IPS-20b (cell line): Measurements from ENCODE around the gene VTA1.
"Not testable (repeated sequence)": the region's sequence is repeated elsewhere in the genome, so short reads cannot be mapped to it uniquely, and the experiment has no call there.

Experiments used
- H3K27ac ChIP-seq: one replicate; pipeline ENCODE4 v1.5.1; 2013; ENCODE audit warnings: low read length
- H3K27me3 ChIP-seq: 2 replicates; pipeline ENCODE4 v1.6.1; 2013; ENCODE audit warnings: mild to moderate bottlenecking, low read length, inconsistent platforms; ENCODE audit not compliant: insufficient read depth
- H3K36me3 ChIP-seq: 2 replicates; pipeline ENCODE4 v1.6.1; 2013; ENCODE audit warnings: low read depth, mild to moderate bottlenecking, inconsistent platforms, low read length, moderate library complexity; ENCODE audit not compliant: insufficient read depth
- H3K4me1 ChIP-seq: 2 replicates; pipeline ENCODE4 v1.6.1; 2013; ENCODE audit warnings: mild to moderate bottlenecking, control low read depth, inconsistent platforms, low read length, moderate library complexity; ENCODE audit not compliant: insufficient read depth
- H3K4me3 ChIP-seq: 2 replicates; pipeline ENCODE4 v1.5.1; 2013; ENCODE audit warnings: mild to moderate bottlenecking, low read length, inconsistent platforms
- H3K9ac ChIP-seq: 2 replicates; pipeline ENCODE4 v1.6.1; 2013; ENCODE audit warnings: low read depth, mild to moderate bottlenecking, inconsistent platforms, low read length, moderate library complexity
- H3K9me3 ChIP-seq: 2 replicates; pipeline ENCODE4 v1.6.1; 2013; ENCODE audit warnings: mild to moderate bottlenecking, low read depth, low read length, inconsistent platforms; ENCODE audit not compliant: insufficient read depth

VTA1 gene

DNA sequence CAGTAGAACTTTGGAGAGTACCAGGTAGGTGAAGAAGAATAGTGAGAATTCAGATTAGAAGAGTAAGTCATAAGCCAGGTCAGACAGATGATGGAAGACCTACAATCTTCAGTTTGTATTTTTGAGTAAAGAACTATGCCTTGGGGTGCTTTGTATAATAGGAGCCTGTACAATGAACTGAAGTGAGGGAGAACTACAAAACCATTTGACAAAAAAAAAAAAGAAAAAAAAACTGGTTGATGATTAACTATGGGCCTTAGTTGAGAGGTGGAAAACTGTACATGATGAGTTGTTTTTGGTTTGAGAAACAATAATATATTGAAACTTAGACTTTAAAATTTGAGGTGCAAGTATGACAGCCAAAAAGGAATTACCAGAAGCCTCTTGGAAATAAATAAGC lies 25.7 kb downstream of the VTA1 start:
- Histone ChIP-seq H3K4me1 (no peaks in the 10 kb centered on the region), H3K36me3 (peaks cover 63% of the 10 kb centered on the region), H3K9ac (no peak overlapping the region), H3K27ac (no peak overlapping the region), H3K4me3 (no peak overlapping the region), H3K9me3 (no peaks in the 10 kb centered on the region), H3K27me3 (no peaks in the 10 kb centered on the region)

DNA sequence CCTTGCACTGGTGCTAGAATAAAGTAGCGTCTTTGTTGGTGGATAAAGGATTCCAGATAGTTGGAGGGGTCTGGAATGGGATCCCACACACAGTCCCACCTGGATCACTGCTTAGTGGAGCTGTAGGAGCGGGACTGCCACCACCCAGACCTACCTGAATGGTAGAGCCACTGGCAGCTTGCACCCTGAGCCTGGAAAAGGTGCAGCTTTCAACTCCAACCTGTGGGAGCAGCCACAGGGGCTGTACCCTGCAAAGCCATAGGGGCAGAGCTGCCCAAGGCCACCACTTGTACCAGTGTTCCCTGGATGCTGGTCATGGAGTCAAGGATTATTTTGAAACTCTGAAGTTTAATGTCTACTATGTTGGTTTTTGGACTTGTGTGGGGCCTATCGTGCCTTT lies 26.9 kb downstream of the VTA1 start:
- H3K27ac ChIP-seq: no peak overlapping the region
- H3K27me3 ChIP-seq: no peaks in the 10 kb centered on the region
- H3K4me1 ChIP-seq: no peaks in the 10 kb centered on the region
- no peaks in the 10 kb centered on the region for H3K9me3 ChIP-seq
- no peak overlapping the region for H3K9ac ChIP-seq
- peaks cover 61% of the 10 kb centered on the region for H3K36me3 ChIP-seq
- H3K4me3 ChIP-seq: no peak overlapping the region

DNA sequence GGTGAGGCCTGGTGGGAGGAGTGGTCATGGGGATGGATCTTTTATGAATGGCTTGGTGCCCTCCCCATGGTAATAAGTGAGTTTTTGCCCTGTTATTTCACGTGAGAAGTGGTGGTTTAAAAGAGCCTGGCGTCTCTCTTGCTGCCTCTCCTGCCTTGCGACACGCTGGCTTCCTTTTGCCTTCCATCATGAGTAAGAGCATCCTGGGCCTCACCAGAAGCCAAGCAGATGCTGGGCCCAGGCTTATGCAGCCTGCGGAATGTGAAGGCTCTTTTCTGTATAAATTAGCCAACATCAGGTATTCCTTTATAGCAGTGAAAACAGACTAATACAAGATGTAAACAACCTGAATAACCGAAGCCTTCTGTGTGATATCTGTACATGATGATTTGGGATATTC lies 27.6 kb downstream of the VTA1 start:
- peaks cover 53% of the 10 kb centered on the region for H3K36me3 ChIP-seq
- H3K27me3 ChIP-seq: no peaks in the 10 kb centered on the region
- no peak overlapping the region for H3K27ac ChIP-seq
- no peak overlapping the region for H3K4me3 ChIP-seq
- H3K9ac ChIP-seq: no peak overlapping the region
- H3K4me1 ChIP-seq: no peaks in the 10 kb centered on the region
- H3K9me3 ChIP-seq: no peaks in the 10 kb centered on the region

DNA sequence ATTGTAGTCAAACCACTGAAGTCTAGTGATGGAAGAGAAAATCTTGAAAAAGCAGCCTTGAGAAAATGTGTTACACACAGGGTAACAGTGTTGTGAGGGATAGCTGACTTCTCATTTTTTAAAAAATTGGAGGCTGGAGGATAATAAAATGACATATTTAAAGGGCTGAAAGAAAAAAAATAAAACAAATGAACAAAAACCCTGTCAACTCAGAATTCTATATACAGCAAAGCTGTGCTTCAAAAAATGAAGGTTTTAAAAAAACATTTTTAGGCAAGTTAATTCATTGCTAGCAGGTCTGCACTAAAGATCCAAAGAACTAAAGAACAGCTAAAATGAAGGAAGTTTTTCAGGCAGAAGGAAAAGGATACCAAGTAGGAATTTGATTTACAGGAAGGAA lies 31.1 kb downstream of the VTA1 start:
- Histone ChIP-seq H3K27me3 (no peaks in the 10 kb centered on the region), H3K36me3 (peaks cover 22% of the 10 kb centered on the region), H3K9me3 (no peaks in the 10 kb centered on the region), H3K4me1 (no peaks in the 10 kb centered on the region), H3K9ac (no peak overlapping the region), H3K4me3 (no peak overlapping the region), H3K27ac (no peak overlapping the region)

DNA sequence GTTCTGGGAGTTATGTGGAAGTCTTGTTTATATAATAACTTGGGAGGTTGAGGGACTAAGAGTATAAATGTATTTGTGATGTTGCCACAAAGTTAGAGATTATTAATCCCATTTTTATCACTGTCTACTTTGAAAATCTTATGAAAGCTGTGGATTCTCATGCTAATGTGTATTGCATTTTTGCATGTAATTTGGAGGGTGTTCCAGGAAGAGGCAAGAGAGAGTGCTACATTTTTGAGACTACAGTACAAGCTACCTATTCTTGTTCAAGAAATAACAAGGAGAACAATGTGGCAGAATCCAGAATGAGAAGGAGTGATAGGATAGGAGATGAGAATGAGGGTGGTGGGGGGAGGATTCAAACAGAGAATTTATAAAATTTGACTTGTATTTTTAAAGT lies 34.9 kb downstream of the VTA1 start:
- Histone ChIP-seq H3K27ac (no peak overlapping the region), H3K9ac (no peak overlapping the region), H3K4me3 (no peak overlapping the region), H3K4me1 (no peaks in the 10 kb centered on the region), H3K9me3 (no peaks in the 10 kb centered on the region), H3K27me3 (no peaks in the 10 kb centered on the region), H3K36me3 (peaks cover 8% of the 10 kb centered on the region)

DNA sequence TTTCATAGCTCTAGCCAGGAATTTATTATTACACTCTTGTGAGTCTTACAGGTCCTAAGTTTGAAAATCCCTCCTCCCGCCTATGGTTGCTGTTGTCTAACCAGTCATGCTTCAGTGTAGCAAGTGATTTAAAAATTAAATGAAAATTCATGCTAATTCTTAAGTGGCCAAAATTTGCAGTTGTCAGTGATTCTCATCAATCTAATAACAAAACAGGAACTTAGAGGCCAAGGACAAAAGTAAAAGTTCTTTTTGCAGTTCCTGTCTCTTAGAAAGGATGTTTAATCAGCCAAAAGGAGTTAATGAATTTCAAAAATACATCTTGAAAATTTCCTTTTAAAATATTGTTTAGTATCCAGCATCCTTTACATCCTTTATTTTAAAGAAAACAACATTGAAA lies 36.3 kb downstream of the VTA1 start:
- H3K9ac ChIP-seq: no peak overlapping the region
- H3K4me1 ChIP-seq: no peaks in the 10 kb centered on the region
- H3K36me3 ChIP-seq: no peaks in the 10 kb centered on the region
- H3K27ac ChIP-seq: no peak overlapping the region
- no peaks in the 10 kb centered on the region for H3K27me3 ChIP-seq
- H3K9me3 ChIP-seq: no peaks in the 10 kb centered on the region
- H3K4me3 ChIP-seq: no peak overlapping the region

DNA sequence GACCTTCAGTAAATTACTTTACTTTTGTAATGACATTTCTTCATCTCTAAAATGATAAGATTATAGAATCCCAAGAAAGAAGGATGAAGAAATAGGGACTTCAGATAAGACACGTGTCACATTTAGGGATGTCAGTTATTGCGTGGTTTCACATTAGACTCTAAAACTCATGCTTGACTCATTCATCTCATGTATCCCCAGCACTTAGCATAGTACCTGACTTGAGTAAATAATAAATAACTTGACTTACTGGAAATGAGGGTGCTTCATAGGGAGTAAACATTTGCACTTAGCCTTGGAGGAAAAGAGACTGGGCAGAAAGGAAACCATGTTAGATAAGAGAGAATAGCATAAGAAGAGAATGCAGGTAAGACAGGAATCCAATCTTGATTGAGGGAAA lies 37.2 kb downstream of the VTA1 start:
- Histone ChIP-seq H3K9me3 (no peaks in the 10 kb centered on the region), H3K4me3 (no peak overlapping the region), H3K27me3 (no peaks in the 10 kb centered on the region), H3K27ac (no peak overlapping the region), H3K4me1 (no peaks in the 10 kb centered on the region), H3K9ac (no peak overlapping the region), H3K36me3 (peaks cover 3% of the 10 kb centered on the region; the same call in 1 of the 2 replicates)

DNA sequence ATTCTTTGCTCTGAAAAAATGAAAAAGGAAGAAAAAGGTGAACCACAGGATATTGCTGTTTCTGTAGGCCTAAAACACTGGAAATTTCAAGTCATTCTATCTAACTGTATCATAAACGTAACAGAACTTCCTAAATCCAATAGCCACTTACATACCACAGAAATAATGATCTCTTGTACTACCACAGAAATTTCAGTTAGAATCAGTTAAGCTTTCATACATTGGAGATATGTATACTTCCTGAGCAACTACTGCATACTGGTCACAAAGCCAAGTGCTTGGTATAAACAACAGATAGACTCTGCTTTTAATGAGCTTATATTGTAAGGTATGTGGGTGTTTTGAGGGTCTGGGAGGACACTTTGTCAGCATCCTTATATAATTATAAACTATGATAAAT lies 38.6 kb downstream of the VTA1 start:
- Histone ChIP-seq H3K4me1 (no peaks in the 10 kb centered on the region), H3K36me3 (peaks cover 14% of the 10 kb centered on the region), H3K4me3 (no peak overlapping the region), H3K9ac (no peak overlapping the region), H3K27ac (no peak overlapping the region), H3K9me3 (no peaks in the 10 kb centered on the region), H3K27me3 (no peaks in the 10 kb centered on the region)

DNA sequence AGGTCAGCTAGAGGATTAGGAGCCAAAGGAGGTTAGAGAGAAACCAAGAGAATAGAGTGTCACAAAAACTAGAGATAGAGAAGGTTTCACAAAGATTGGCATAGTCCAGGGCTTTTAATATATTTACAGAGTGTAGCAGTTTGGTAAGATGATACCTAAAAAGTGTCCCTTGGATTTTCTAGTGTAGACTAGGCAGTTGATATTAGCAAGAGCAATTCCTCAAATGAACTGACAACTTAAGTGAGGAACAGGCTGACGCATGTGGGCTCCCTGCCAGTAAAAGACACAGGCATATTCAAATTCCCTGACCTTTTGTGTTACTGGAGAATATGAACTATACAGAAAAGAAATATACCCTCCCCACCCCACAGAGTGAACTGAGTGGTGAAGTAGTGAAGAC lies 40.1 kb downstream of the VTA1 start:
- Histone ChIP-seq H3K4me3 (no peak overlapping the region), H3K4me1 (no peaks in the 10 kb centered on the region), H3K9ac (no peak overlapping the region), H3K27me3 (no peaks in the 10 kb centered on the region), H3K36me3 (peaks cover 15% of the 10 kb centered on the region), H3K9me3 (no peaks in the 10 kb centered on the region), H3K27ac (no peak overlapping the region)

DNA sequence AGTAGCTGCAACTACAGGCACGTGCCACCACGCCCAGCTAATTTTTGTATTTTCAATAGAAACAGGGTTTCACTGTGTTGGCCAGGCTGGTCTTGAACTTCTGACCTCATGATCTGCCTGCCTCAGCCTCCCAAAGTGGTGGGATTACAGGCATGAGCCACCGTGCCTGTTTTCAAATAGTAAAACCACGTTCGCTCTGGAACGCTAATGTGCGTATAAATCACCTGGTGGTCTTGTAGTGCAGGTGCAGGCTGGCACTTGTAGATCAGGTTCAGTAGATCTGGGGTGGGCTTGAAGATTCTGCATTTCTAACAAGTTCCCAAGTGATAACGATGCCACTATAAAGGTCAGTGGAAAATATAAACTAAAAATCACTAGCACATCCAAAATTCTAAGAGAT lies 41.3 kb downstream of the VTA1 start:
- H3K4me1 ChIP-seq: not testable (repeated sequence)

DNA sequence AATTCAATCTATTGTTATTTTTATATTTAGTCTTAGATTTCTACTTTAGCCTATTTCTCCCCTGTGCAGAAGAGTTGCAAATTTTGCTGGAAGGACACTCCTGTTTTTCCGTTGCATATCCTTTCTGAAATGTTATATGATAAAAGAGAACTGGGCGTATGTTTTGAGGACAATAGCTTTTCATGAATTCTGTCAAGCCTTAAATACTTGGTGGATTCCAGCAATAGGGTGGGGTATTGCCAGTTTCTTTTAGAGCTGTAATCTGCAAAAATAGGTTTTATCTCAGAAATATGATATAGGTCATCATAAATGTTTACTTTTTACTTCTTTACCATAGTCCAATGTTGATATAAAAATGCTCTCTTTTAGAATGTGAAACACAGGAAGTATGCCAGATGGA lies 42.0 kb downstream of the VTA1 start:
- H3K36me3 ChIP-seq: peaks cover 19% of the 10 kb centered on the region
- H3K27ac ChIP-seq: no peak overlapping the region
- H3K4me1 ChIP-seq: no peaks in the 10 kb centered on the region
- H3K27me3 ChIP-seq: no peaks in the 10 kb centered on the region
- no peaks in the 10 kb centered on the region for H3K9me3 ChIP-seq
- no peak overlapping the region for H3K9ac ChIP-seq
- no peak overlapping the region for H3K4me3 ChIP-seq

More for the DNA sequence above, 41.3 kb downstream of the VTA1 start:
- not testable (repeated sequence) for H3K9ac ChIP-seq, H3K27me3 ChIP-seq, H3K27ac ChIP-seq, H3K4me3 ChIP-seq, H3K9me3 ChIP-seq
- peaks cover 19% of the 10 kb centered on the region for H3K36me3 ChIP-seq

DNA sequence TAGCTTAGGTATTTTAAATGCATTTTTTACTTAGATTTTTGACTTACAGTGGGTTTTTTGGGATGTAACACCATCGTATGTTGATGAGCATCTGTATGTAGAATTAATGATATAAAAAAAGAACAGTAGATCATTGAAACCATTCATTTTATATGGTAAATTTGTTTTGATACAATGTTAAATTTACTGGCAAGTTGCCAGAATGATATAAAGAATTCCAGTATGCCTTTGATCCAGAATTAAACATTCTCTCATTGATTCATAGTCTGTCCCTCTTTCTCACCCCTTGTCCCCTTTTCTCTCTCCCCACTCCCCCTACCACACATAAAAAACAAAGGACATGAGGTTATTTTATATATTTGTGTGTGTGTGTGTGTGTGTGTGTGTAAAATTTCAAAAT lies 45.3 kb downstream of the VTA1 start:
- Histone ChIP-seq H3K4me3 (no peak overlapping the region), H3K27ac (no peak overlapping the region), H3K9ac (no peak overlapping the region), H3K9me3 (no peaks in the 10 kb centered on the region), H3K4me1 (no peaks in the 10 kb centered on the region), H3K36me3 (peaks cover 19% of the 10 kb centered on the region), H3K27me3 (no peaks in the 10 kb centered on the region)

DNA sequence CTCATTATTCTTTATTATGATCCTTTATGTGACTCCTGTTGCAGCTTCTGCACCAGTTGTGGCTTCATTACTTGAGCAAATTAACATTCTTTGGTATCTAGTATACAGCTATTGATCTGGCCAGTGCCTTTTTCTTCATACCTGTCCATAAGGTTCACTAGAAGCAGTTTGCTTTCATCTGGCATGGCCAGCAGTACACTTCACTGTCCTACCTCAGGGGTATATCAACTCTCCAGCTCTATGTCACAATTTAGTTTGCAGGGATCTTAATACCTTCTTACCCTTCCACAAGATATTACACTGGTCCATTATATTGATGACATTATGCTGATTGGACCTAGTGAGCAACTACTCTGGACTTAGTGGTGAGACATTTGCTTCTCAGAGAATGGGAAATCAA lies 46.6 kb downstream of the VTA1 start:
- no peak overlapping the region for H3K4me3 ChIP-seq
- no peaks in the 10 kb centered on the region for H3K27me3 ChIP-seq
- H3K27ac ChIP-seq: no peak overlapping the region
- H3K9ac ChIP-seq: no peak overlapping the region
- H3K36me3 ChIP-seq: peaks cover 23% of the 10 kb centered on the region
- H3K4me1 ChIP-seq: no peaks in the 10 kb centered on the region
- H3K9me3 ChIP-seq: no peaks in the 10 kb centered on the region
